GM12873 (cell line): ENCODE results near the gene FNDC3B.

Experiments used
- CTCF ChIP-seq: IDR thresholded peaks from 2 replicates; pipeline ENCODE4 v1.5.1; 2012; ENCODE audit warnings: low read depth, mild to moderate bottlenecking, moderate library complexity, low read length, control low read depth; ENCODE audit not compliant: insufficient read depth; ENCODE audit errors: missing control alignments

FNDC3B gene

GRCh38 chr3:172225215-172225707 is 185.9 kb downstream of the FNDC3B start:
- TF ChIP-seq CTCF, result no peak

DNA sequence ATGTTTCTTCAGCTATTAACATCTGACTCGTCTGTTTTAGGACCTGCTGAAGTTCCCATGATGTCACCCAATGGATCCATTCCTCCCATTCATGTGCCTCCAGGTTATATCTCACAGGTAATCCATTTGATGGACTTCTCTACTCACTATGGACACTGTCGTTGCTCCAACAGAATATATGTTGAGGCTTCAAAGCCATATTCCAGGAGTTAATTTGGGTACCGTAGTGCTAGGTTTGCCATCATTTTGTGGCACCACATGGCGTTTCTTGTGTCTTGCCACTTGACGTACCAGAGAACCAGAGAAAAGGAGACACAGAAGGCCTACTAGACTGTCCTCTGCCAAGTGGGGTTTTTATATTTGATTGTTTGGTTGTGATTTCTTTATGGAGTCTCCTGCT is 187.5 kb downstream of the FNDC3B start:
- TF ChIP-seq CTCF, result no peak

GRCh38 chr3:172227340-172228035 is 188.1 kb downstream of the FNDC3B start:
- no peak for TF ChIP-seq CTCF

GRCh38 chr3:172228036-172228415 is 188.6 kb downstream of the FNDC3B start:
- no peak for TF ChIP-seq CTCF

GRCh38 chr3:172229462-172229861 is 190.1 kb downstream of the FNDC3B start:
- TF ChIP-seq CTCF, result no peak

DNA sequence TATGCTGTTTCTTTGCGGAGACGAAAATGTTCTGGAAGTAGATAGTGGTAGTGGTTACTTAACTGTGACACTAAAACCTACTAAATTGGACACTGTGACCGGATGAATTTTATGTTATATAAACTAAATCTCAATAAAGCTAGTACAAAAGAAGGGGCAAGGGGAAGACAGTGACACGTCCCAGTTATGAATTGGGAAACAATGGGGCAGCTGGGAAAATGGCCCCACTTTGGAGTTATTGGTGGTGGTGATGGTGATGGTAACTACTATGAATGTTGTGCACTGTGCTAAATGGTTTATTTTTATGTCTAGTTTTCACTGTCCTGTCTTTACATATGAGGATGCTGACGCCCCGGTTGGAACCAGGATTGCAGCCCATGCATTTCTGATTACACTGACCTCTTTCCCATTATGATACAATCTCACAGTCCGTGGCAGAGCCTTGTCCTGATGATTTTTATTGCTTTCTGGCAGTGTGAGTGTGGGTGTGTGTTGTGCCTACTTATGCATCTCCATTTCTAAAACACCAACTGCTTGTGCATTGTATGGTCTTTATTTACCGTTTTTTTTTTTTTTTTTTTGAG is 192.0 kb downstream of the FNDC3B start:
- TF ChIP-seq CTCF, result no peak

DNA sequence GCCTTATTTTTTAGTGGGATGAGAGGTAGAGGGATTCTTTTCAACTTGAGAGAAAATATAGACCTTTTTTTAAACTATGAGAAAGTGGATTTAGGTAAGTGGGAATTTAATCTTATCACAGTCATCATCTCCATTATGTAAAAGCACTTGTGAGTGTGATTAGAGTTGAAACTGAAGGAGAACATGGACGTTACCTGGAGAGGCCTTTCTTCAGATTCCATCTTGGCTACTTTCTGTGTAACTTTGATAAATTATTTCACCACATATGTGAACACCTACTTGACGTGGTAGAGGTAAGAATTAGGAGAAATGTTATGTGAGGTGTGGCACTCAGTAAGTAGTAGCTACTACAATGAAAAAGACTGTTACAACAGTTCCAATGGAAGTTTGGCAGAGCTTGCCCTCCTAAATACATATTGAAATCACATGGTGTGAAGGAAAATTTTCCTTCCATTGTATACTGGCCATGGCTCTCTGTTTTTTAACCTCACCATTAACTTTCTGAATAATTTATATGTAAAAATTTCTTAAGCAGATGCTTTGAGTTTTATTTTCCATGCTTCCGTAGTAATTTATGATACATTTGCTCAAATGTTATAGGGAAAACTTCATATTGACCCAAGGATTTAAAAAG is 193.3 kb downstream of the FNDC3B start:
- TF ChIP-seq CTCF, result no peak
